GM20000 (cell line): ENCODE measurements around the gene SH3RF3.

ENCODE experiments used
- DNase-seq: peaks from one replicate; pipeline ENCODE4 v3.0.0; 2012; ENCODE audit warnings: low spot score
- CTCF ChIP-seq: IDR thresholded peaks from 2 replicates; pipeline ENCODE4 v1.5.1; 2012; ENCODE audit warnings: mild to moderate bottlenecking, control low read depth; ENCODE audit errors: extremely low read depth, missing control alignments

SH3RF3 gene

GRCh38 chr2:109174626-109175349 is 45.8 kb downstream of the SH3RF3 start:
- no peak for DNase-seq
- no peak for TF ChIP-seq CTCF

GRCh38 chr2:109175350-109175678 is 46.3 kb downstream of the SH3RF3 start:
- no peak for TF ChIP-seq CTCF
- no peak for DNase-seq

- TF ChIP-seq CTCF: no peak
- DNase-seq: no peak
Observed at GRCh38 chr2:109176928-109177327, 47.9 kb downstream of the SH3RF3 start.

GRCh38 chr2:109177635-109178034 is 48.6 kb downstream of the SH3RF3 start:
- no peak for DNase-seq
- TF ChIP-seq CTCF: no peak

- no peak for DNase-seq
- TF ChIP-seq CTCF: no peak
Observed at GRCh38 chr2:109178968-109179367, 50.0 kb downstream of the SH3RF3 start.

GRCh38 chr2:109180786-109181185 is 51.8 kb downstream of the SH3RF3 start:
- TF ChIP-seq CTCF: no peak
- DNase-seq: no peak

- no peak for DNase-seq
Observed at GRCh38 chr2:109182426-109182825, 53.4 kb downstream of the SH3RF3 start.

More at GRCh38 chr2:109182426-109182825, 53.4 kb downstream of the SH3RF3 start:
- TF ChIP-seq CTCF: no peak
